Natural killer cell (primary cell): ENCODE results near the gene NPR3. TPM values are rescaled to one million over a fixed set of nuclear protein-coding genes. Genes with fewer than 3 reads are reported as not detected.

Experiments used
- ATAC-seq, 3 donors: fragments of 150-1000 bp in 2 of 3; fragments of 200-7000 bp in 1 of 3; cut with Tn5 transposase; 1 replicate in 1 of 3; 2 replicates in 2 of 3; pipeline ENCODE4 v1.10.0; 2021; ENCODE audit warnings: mild to moderate bottlenecking in 2 of 3, moderate library complexity in 2 of 3
- DNase-seq, 2 donors: peaks; one replicate each; pipeline versions ENCODE4 v3.0.0 to v3.0.0-alpha.2; 2013 to 2021; ENCODE audit warnings: mixed read lengths in 1 of 2
- H3K27ac ChIP-seq: one replicate; pipeline ENCODE4 v1.5.1; 2013; ENCODE audit warnings: mild to moderate bottlenecking, low read length
- H3K27me3 ChIP-seq: one replicate; pipeline ENCODE4 v1.6.1; 2013; ENCODE audit warnings: low read length; ENCODE audit not compliant: control insufficient read depth, insufficient read depth
- H3K36me3 ChIP-seq: one replicate; pipeline ENCODE4 v1.6.1; 2013; ENCODE audit warnings: low read length; ENCODE audit not compliant: control insufficient read depth, insufficient read depth
- H3K4me1 ChIP-seq: one replicate; pipeline ENCODE4 v1.6.1; 2013; ENCODE audit warnings: low read length; ENCODE audit not compliant: control insufficient read depth, insufficient read depth
- H3K4me3 ChIP-seq: one replicate; pipeline ENCODE4 v1.5.1; 2013; ENCODE audit warnings: low read length
- H3K9me3 ChIP-seq: one replicate; pipeline ENCODE4 v1.6.1; 2013; ENCODE audit warnings: low read length; ENCODE audit not compliant: control insufficient read depth, insufficient read depth
- H3K27ac Mint-ChIP-seq, 2 donors: one replicate each; pipeline ENCODE4 v1.8.0; 2022; ENCODE audit warnings: mild to moderate bottlenecking in 2 of 2, mixed read lengths in 2 of 2, moderate library complexity in 1 of 2
- H3K27me3 Mint-ChIP-seq, 2 donors: one replicate each; pipeline ENCODE4 v1.8.0; 2022; ENCODE audit warnings: low read depth in 2 of 2, mixed read lengths in 2 of 2
- H3K36me3 Mint-ChIP-seq: one replicate; pipeline ENCODE4 v1.8.0; 2022; ENCODE audit warnings: mixed read lengths
- H3K4me1 Mint-ChIP-seq, 2 donors: one replicate each; pipeline ENCODE4 v1.8.0; 2022; ENCODE audit warnings: mixed read lengths in 2 of 2
- H3K4me3 Mint-ChIP-seq: one replicate; pipeline ENCODE4 v1.8.0; 2022; ENCODE audit warnings: mild to moderate bottlenecking, moderate library complexity, mixed read lengths
- H3K9me3 Mint-ChIP-seq, 2 donors: one replicate each; pipeline ENCODE4 v1.8.0; 2022; ENCODE audit warnings: mixed read lengths in 2 of 2
- CTCF ChIP-seq: fragments of 200-600 bp; IDR thresholded peaks from one replicate; pipeline ENCODE4 v1.8.0; 2022; ENCODE audit warnings: antibody characterized with exemption
- WGBS: methylation state at CpG from one replicate; pipeline ENCODE4 v1.1.7; 2013; ENCODE audit warnings: missing lambda C conversion rate; ENCODE audit not compliant: insufficient coverage; 5-methylcytosine and 5-hydroxymethylcytosine counted together
- intact Hi-C: fragments of 100-400 bp; cut with micrococcal nuclease; formaldehyde crosslinking; loops from one replicate; pipeline ENCODE4 v1.14.2; 2022
- total RNA-seq, 4 donors: library from RNA; stranded (reverse); fragments of 120-200 nt in 1 of 4; gene quantifications; one replicate each; pipeline versions ENCODE4 v1.2.3 to v1.2.4, GENCODE V29; 2013 to 2022

NPR3 gene
- total RNA-seq, 3 donors from 2014 or later (not counting 1 experiment from before 2014, with no cell fraction given): 0.23 TPM; not detected in 2

GRCh38 chr5:32753051-32753450 lies 41.9 kb downstream of the NPR3 start:
- 100% methylated on average over 1 of the region's 2 CpGs for WGBS
- H3K36me3 Mint-ChIP-seq: no peaks in the 10 kb centered on the region

GRCh38 chr5:32753765-32754164 lies 42.6 kb downstream of the NPR3 start:
- Mint-ChIP-seq H3K4me3 (no peak overlapping the region), H3K4me1 (no peaks in the 10 kb centered on the region), H3K27me3 (peaks cover 6 to 10% of the 10 kb centered on the region in 2 donors), H3K9me3 (no peaks in the 10 kb centered on the region), H3K36me3 (no peaks in the 10 kb centered on the region), H3K27ac (no peak overlapping the region)
- Histone ChIP-seq H3K36me3 (no peaks in the 10 kb centered on the region), H3K4me1 (no peaks in the 10 kb centered on the region), H3K27ac (no peak overlapping the region), H3K27me3 (no peaks in the 10 kb centered on the region), H3K4me3 (no peak overlapping the region), H3K9me3 (no peaks in the 10 kb centered on the region)
- intact Hi-C loops: no loop called here
- no peak for TF ChIP-seq CTCF
- ATAC-seq (no peak), DNase-seq (no peak)

More at GRCh38 chr5:32753051-32753450, 41.9 kb downstream of the NPR3 start:
- Histone ChIP-seq H3K4me3 (no peak overlapping the region), H3K27ac (no peak overlapping the region), H3K36me3 (no peaks in the 10 kb centered on the region), H3K4me1 (no peaks in the 10 kb centered on the region), H3K27me3 (no peaks in the 10 kb centered on the region), H3K9me3 (no peaks in the 10 kb centered on the region)
- Mint-ChIP-seq H3K4me1 (no peaks in the 10 kb centered on the region), H3K27me3 (peaks cover 2 to 3% of the 10 kb centered on the region in 2 donors), H3K9me3 (no peaks in the 10 kb centered on the region), H3K4me3 (no peak overlapping the region), H3K27ac (no peak overlapping the region)
- ATAC-seq (no peak), DNase-seq (no peak)
- TF ChIP-seq CTCF: no peak
- intact Hi-C loops: no loop called here

- Histone ChIP-seq H3K36me3 (no peaks in the 10 kb centered on the region), H3K27me3 (no peaks in the 10 kb centered on the region), H3K4me3 (no peak overlapping the region), H3K27ac (no peak overlapping the region), H3K4me1 (no peaks in the 10 kb centered on the region), H3K9me3 (no peaks in the 10 kb centered on the region)
- no peak for TF ChIP-seq CTCF
- no CpG with 5 or more reads among the region's 1 CpG for WGBS
- no peaks in the 10 kb centered on the region for H3K36me3 Mint-ChIP-seq
- DNase-seq (no peak), ATAC-seq (no peak)
- no peaks in the 10 kb centered on the region for H3K4me1 Mint-ChIP-seq
- H3K9me3 Mint-ChIP-seq: no peaks in the 10 kb centered on the region
- no peak overlapping the region for H3K27ac Mint-ChIP-seq
- intact Hi-C loops: no loop called here
- H3K4me3 Mint-ChIP-seq: no peak overlapping the region
- peaks cover 8 to 12% of the 10 kb centered on the region in 2 donors for H3K27me3 Mint-ChIP-seq
Measured at GRCh38 chr5:32754284-32754683, 43.2 kb downstream of the NPR3 start.

- no peak overlapping the region for H3K4me3 ChIP-seq
- no peaks in the 10 kb centered on the region for H3K4me1 ChIP-seq
- Mint-ChIP-seq H3K36me3 (no peaks in the 10 kb centered on the region), H3K4me1 (peaks cover 0 to 5% of the 10 kb centered on the region in 2 donors), H3K4me3 (no peak overlapping the region), H3K27ac (peak overlapping the region in 1 of 2 donors; percentile 10), H3K9me3 (no peaks in the 10 kb centered on the region), H3K27me3 (peaks cover 16 to 23% of the 10 kb centered on the region in 2 donors)
- 41% methylated on average over 4 of the region's 4 CpGs for WGBS
- H3K9me3 ChIP-seq: no peaks in the 10 kb centered on the region
- TF ChIP-seq CTCF: no peak
- intact Hi-C loops: no loop called here
- no peak for DNase-seq
- H3K36me3 ChIP-seq: no peaks in the 10 kb centered on the region
- ATAC-seq: no peak
- H3K27me3 ChIP-seq: no peaks in the 10 kb centered on the region
- no peak overlapping the region for H3K27ac ChIP-seq
Measured at GRCh38 chr5:32760091-32760509, 49.0 kb downstream of the NPR3 start.
